ENCODE measurements around the gene KIF22. TPM values are rescaled to one million over a fixed set of nuclear protein-coding genes. Genes with fewer than 3 reads are reported as not detected.
A peak's percentile ranks its signal among the peaks of the same experiment; 100 is the strongest.
"Not testable (repeated sequence)": the region's sequence is repeated elsewhere in the genome, so short reads cannot be mapped to it uniquely, and the experiment has no call there.

The KIF22 gene
- total RNA-seq, 6 experiments from 2014 or later, result 9.8 to 27.1 (median 24.7) TPM

DNA sequence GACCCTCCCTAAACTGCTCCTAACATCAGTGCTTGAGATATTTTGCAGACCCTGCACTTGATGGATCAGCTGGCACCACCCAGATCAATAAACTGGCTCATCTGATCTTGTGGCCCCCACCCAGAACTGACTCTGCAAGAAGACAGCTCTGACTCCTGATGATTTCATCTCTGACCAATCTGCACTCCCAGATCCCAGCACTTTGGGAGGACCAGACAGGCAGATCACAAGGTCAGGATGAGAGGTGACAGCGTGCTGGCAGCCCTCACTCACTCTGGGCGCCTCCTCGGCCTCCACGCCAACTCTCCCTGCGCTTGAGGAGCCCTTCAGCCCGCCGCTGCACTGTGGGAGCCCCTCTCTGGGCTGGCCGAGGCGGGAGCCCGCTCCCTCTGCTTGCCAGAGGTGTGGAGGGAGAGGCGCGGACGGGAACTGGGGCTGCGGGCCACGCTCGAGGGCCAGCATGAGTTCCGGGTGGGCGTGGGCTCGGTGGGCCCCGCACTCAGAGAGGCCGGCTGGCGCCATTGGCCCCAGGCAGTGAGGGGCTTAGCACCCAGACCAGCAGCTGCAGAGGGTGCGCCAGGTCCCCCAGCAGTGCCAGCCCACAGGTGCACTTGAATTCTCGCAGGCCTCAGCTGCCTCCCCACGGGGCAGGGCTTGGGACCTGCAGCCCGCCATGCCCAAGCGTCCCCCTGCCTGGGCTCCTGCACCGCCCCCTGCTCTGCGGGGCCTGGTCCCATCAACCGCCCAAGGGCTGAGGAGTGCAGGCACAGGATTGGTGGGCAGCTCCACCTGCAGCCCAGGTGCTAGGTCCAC lies 42.4 kb upstream of the KIF22 start:
- no peak overlapping the region for H3K4me3 ChIP-seq
- no peaks in the 10 kb centered on the region for H3K9me3 ChIP-seq
- ATAC-seq (no peak), DNase-seq (no peak)
- TF ChIP-seq POLR2A (IDR thresholded peaks at IDR 0.05) (no peak), CTCF (IDR thresholded peaks at IDR 0.05) (no peak)
- intact Hi-C loops (cut with DNase I), result no loop called here
- no peaks in the 10 kb centered on the region for H3K4me1 ChIP-seq
- WGBS (ENCODE audit: insufficient coverage, low coverage, low lambda C conversion rate, missing lambda C conversion rate), result 98% methylated on average over 8 of the region's 30 CpGs
- H3K27ac ChIP-seq, result no peak overlapping the region
- H3K27me3 ChIP-seq, result no peaks in the 10 kb centered on the region
- H3K36me3 ChIP-seq, result no peaks in the 10 kb centered on the region

- H3K27me3 ChIP-seq; DNase-seq; H3K4me3 ChIP-seq; H3K4me1 ChIP-seq; intact Hi-C loops (cut with DNase I); H3K27ac ChIP-seq; H3K36me3 ChIP-seq; H3K9me3 ChIP-seq; ATAC-seq: not testable (repeated sequence)
- WGBS (ENCODE audit: insufficient coverage, low coverage, low lambda C conversion rate, missing lambda C conversion rate), result 93% methylated on average over 4 of the region's 4 CpGs
Observed at GRCh38 chr16:29748760-29749149, 41.8 kb upstream of the KIF22 start.

GRCh38 chr16:29753516-29753915 lies 37.0 kb upstream of the KIF22 start:
- DNase-seq (no peak), ATAC-seq (no peak)
- 60% methylated on average over 1 of the region's 1 CpG for WGBS (ENCODE audit: insufficient coverage, low coverage, low lambda C conversion rate, missing lambda C conversion rate)
- intact Hi-C loops (cut with DNase I), result no loop called here
- H3K9me3 ChIP-seq, result no peaks in the 10 kb centered on the region
- H3K36me3 ChIP-seq, result no peaks in the 10 kb centered on the region
- no peak overlapping the region for H3K27ac ChIP-seq
- TF ChIP-seq CTCF (IDR thresholded peaks at IDR 0.05), result no peak
- no peak for TF ChIP-seq POLR2A (IDR thresholded peaks at IDR 0.05)
- no peak overlapping the region for H3K4me3 ChIP-seq
- H3K4me1 ChIP-seq, result peaks cover 0 to 21% (median 7%) of the 10 kb centered on the region in 4 donors
- no peaks in the 10 kb centered on the region for H3K27me3 ChIP-seq

DNA sequence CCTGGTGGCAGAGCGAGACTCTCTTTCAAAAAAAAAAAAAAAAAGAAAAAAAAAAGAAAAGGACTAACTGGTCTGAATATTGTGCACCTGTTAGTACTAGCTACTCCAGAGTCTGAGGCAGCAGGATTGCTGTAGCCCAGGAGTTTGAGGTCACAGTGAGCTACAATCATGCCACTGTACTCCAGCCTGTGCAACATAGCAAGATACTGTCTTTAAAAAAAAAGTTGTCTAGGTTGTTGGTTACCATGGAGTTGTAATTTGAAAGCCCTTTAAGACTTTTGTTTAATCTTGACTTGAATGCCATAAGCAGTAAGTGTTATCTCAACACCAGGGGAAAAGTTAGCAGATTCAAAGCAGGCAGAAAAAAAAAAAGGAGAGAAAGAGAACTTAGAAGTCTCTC lies 33.9 kb upstream of the KIF22 start:
- 67% methylated on average over 1 of the region's 1 CpG for WGBS (ENCODE audit: insufficient coverage, low coverage, low lambda C conversion rate, missing lambda C conversion rate)
- Histone ChIP-seq H3K36me3 (no peaks in the 10 kb centered on the region), H3K4me1 (peaks cover 0 to 41% (median 10%) of the 10 kb centered on the region in 4 donors), H3K9me3 (no peaks in the 10 kb centered on the region), H3K4me3 (no peak overlapping the region), H3K27ac (no peak overlapping the region), H3K27me3 (no peaks in the 10 kb centered on the region)
- ATAC-seq (no peak), DNase-seq (no peak)
- no peak for TF ChIP-seq CTCF (IDR thresholded peaks at IDR 0.05)
- TF ChIP-seq POLR2A (IDR thresholded peaks at IDR 0.05), result no peak
- intact Hi-C loops (cut with DNase I), result no loop called here

DNA sequence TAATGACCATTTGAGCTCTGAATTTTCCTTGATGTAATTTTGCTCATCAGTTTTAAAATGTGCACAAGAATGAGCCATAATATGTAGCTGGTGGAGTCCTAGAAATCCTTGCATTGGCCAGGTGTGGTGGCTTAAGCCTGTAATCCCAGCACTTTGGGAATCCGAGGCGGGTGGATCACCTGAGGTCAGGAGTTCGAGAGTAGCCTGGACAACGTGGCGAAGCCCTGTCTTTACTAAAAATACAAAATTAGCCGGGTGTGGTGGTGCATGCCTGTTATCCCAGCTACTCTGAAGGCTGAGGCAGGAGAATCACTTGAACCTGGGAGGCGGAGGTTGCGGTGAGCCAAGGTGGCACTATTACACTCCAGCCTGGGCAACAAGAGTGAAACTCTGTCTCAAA lies 33.5 kb upstream of the KIF22 start:
- peaks cover 0 to 45% (median 12%) of the 10 kb centered on the region in 4 donors for H3K4me1 ChIP-seq
- peak overlapping the region in 2 of 3 donors; percentile 28 to 59 for H3K27ac ChIP-seq
- H3K4me3 ChIP-seq; H3K9me3 ChIP-seq; H3K36me3 ChIP-seq; intact Hi-C loops (cut with DNase I); ATAC-seq; DNase-seq; H3K27me3 ChIP-seq: not testable (repeated sequence)
- WGBS (ENCODE audit: insufficient coverage, low coverage, low lambda C conversion rate, missing lambda C conversion rate), result 73% methylated on average over 8 of the region's 8 CpGs

Measured in right lobe of liver (tissue), 6 donors.